G401.6 (cell line): ENCODE data around the gene MMAA.
A peak's percentile ranks its signal among the peaks of the same experiment; 100 is the strongest.
"Not testable (repeated sequence)": the region's sequence is repeated elsewhere in the genome, so short reads cannot be mapped to it uniquely, and the experiment has no call there.

ENCODE experiments used
- FAIRE-seq: peaks from 2 replicates; lab custom pipeline; 2012; peaks lifted over from hg19 to GRCh38; lab: Jason Lieb, UNC

MMAA gene

GRCh38 chr4:145618932-145619638, at the start of gene MMAA:
TSS of gene MMAA (plus strand) at chr4:145619385. CDS start at chr4:145639140, 19,755 bp downstream.
- peak; percentile 49 for FAIRE-seq

DNA sequence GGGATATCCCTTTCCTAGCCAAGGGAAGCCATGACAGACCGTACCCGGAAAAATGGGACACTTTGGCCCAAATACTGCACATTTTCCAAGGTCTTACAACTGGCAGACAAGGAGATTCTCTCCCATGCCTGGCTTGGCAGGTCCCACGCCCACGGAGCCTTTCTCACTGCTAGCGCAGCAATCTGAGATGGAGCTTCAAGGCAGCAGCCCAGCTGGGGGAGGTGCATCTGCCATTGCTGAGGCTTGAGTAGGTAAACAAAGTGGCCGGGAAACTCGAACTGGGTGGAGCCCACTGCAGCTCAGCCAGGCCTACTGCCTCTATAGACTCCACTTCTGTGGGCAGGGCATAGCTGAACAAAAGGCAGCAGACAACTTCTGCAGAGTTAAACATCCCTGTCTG, 44.6 kb upstream of the MMAA start:
- FAIRE-seq: not testable (repeated sequence)

- FAIRE-seq: no peak
These were observed 38.3 kb upstream of the MMAA start for GRCh38 chr4:145580906-145581305.

DNA sequence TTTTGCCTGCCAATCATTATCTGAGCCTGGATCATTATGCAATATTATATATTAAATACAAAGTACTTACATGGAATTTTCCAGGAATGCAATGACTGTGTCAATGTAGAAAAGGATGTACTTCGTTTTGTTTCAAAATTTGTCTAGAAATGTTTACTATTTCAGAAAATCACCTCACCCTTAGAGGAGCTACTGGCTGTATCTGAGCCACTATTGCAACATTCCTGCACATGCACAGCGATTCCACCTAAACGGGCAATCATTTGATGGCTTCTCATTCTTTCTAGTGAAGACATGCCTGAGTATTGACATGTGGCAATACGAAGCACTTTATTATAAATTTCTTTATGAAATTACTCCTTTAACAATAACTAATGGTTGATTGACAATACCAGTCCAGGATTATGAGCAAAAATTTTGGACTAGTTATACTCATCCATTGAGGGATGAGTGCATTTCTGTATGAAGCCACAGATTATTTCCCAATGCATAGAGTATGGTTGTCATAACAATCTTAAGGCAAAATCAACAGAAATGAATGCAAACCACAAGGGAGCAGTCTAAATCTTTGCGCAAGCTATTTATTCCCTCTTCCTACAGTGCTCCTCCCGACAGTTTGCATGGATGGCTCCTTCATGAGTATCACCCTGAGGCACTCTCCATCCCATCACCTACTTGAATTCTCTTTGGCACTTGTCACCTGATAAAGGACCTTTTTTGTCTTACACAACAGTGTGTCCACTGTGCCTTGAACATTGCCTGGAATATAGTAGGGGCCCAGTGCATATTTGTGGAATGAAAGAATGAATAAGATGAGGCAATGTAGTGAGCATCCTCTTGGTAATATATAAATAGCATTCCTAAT, 35.8 kb upstream of the MMAA start:
- no peak for FAIRE-seq

DNA sequence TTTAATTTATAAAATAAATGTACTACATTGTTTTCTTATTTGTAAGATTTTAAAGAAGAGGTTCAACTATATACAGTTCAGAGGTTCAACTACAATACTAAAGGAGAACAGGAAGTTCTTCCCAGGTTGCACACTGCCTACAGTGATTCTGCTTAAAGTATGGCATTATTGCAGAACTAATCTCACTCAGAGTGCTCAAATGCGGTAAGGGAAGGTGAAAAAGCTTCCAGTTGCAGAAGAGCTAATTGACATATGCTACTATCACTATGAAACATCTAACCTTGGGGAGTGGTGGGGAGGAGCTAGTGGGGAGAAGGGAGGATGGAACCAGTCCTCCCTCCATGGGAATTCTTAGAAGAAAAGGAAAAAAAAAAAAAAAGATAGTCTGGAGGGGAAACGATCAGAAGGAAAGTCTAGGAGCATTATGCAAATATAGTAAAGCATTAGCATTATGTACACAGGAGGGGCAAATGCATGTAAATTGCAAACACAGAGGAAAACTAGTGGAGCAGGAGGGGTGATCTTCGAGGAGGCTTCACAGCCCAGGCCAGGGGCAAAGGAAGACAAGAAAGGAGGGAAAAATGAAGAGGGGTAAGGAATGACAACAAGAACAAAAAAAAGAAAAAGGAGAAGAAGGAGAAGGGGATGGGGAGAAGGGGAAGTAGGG, 32.0 kb upstream of the MMAA start:
- no peak for FAIRE-seq

GRCh38 chr4:145589381-145589780, 29.8 kb upstream of the MMAA start:
- not testable (repeated sequence) for FAIRE-seq

DNA sequence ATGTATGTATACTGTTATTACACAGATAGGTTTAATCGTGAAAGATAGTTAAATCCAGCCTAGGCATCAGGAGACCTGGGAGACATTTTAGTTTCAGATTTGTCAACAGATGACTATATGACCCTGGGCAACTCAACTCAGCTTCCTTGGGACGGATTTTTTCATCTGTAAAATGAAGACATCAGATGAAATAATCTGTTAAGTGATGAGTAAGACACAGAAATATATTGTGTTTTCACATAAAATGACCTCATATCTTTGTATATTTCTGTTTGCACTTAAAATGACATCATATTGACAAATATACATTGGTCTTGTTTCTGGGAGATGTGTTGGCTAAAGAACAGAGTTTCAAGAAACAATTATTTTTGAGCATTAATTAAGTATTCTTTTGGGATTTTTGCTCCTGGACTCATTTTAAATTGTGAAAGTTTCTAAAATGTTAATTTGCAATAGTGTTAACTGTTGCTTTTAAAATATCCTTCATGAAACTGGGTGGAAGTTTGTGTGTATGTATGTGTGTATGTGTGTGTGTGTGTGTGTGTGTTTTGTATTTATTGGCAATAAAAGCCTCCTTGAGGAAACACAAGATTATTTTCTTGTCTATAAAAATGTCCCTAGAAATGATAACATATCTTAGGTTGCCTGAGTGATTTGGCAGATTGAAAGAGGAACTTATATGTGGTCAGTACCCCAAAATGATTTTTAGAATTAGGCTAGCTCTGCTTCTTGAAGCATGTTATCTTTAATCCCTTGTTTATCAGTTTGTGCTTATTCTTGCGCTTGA, 29.1 kb upstream of the MMAA start:
- FAIRE-seq: no peak

DNA sequence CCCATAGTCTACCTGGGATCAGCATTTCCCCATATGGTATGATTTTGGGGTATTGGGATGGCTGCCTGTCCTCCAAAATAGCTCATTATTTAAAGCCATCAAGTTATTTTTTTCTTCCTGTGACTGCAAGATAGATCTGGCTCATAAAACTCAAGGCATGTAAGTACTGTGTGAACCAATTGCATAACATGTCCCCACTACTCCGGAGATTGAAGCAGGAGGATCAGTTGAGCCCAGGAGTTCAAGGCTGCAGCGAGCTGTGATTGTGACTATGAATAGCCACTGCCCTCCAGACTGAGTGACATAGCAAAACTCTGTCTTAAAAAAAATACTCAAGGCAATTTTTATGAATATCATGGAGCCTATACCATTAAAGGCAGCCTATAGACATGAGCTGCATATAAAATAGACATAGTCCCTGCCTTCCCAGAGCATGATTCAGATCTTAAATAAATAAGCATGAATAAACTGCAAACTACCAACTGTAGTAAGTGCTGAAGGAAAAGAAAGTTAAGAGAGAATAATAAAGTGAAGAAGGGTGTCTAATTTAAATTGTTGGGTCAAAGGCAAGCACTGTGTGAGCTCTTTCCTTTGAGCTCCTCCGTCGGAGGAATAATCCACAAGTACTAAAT, 16.9 kb upstream of the MMAA start:
- FAIRE-seq: no peak

- no peak for FAIRE-seq
These were observed 13.2 kb upstream of the MMAA start for GRCh38 chr4:145605941-145606340.

GRCh38 chr4:145609481-145610427, 9.4 kb upstream of the MMAA start:
- FAIRE-seq: peak; percentile 95

DNA sequence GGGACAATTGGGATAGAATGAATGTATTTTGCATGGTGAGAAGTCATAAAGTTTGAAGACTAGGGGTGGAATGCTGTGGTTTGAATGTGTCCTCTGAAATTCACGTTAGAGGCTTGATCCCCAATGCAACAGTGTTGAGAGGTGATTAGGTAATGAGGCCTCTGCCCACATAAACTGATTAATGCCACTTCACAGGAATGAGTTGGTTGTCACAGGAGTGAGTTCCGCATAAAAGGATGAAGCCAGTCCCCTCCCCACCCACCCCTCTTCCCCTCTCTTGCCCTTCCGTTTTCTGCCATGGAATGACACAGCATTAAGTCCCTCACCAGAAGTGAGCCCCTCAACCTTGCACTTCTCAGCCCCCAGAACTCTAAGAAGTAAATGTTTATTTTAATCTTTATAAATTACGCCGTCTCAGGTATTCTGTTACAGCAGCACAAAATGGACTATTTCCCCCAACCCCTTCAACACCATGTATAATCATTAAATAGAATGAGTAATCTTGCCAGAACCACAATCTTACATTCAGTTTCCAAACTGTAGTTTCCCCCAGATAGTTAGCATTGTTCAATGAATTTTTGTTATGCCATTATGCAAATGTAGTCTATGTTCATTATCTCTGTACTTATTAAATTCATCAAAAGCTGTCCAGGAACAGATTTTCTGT, 5.5 kb upstream of the MMAA start:
- no peak for FAIRE-seq

DNA sequence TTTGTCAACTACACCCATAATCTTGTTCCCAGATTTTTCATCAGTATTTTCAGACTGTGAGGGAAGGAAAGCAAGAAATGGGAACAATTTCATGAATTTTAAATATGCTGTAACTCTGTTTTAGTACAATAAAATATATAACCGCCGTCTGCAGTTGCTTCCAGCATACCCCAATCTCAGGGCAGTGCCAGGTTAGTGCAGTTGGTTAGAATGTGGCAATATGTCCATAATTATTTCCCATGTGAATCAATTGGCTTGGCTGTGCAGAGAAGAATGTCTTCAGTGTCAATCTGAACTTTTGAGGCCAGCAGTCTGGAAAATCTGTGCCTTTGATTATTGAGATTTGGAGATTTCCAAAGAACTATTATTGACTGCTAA, 5.0 kb upstream of the MMAA start:
- no peak for FAIRE-seq

GRCh38 chr4:145618210-145618931, 814 bp upstream of the MMAA start:
- FAIRE-seq: no peak

DNA sequence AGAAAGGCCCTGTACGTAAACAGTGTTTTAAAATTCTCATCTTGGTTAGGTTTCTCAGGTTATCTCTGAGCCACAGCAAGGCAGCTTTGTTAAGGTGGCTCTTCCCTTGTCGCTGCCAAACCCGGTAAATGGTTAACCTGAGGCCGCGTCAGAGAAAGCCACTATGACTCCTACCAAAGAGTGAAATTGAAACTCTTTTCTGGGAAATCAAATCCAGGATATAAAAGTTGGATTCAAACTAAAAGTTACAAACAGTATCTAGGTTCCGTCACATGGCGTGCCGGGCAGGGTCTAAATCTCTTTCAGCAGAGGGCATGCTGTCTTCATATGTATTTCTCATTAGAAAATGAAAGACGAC, 433 bp downstream of the MMAA start:
- FAIRE-seq: no peak

- not testable (repeated sequence) for FAIRE-seq
These were observed 2.9 kb downstream of the MMAA start for GRCh38 chr4:145622067-145622466.

DNA sequence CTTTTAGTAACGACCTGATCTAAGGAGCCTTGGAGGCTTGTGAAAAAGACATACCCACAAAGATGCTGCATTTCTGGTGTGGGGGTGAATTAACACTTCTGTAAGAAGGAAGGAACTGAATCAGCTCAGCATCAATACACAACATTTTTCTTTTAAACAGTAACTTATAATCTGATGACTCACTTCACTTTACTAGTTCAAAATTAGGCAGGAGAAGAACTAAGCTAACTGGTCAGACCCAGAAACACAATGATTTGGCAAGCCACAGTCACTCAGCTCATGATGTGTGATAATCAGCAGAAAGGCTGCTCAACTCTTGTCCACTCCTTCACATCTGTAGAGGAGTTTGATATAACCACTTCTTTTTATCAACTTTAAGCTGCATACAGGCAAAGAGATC, 4.6 kb downstream of the MMAA start:
- no peak for FAIRE-seq

DNA sequence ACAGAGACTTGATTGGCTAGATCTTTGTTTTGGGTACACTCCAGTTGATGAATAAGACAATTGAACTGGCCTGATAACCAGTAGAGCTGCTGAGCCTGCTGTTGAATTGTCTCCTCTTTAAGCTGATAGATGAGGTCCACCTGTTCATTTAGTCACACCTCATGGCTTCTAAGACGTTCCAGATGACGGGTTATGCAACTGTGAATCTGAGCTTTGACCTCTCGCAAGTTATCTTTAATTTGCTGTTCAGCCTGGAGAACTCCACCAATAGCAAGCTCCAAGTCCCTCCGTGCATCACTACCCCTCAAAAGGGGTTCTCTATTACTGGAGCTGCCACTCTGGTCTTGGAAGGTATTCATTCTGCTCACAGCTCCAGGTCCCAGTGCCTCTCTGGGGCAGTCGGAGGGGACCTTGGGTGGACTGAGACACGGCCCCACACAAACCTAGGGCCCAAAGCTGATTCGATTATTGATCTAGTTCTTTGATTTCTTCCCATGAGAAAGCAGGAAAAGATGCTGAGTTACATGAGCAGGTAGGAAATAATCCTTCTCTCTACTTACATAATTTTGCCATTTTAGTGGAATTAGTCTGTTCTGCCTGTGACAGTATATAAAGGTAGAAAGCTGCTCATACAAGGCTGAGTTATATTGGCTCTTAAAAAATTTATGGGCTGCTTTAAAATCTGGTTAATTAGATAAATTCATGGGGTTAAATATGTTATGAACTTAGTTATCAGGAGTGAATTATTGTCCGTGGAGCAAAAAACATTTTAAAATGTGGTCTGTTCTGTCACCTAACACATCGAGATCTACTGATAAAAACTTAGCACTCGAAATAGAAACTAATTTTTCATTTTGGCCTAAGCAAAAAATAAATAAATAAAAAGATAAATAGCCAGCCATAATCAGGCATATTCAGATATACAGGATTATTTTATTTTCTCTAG, 6.8 kb downstream of the MMAA start:
- no peak for FAIRE-seq

DNA sequence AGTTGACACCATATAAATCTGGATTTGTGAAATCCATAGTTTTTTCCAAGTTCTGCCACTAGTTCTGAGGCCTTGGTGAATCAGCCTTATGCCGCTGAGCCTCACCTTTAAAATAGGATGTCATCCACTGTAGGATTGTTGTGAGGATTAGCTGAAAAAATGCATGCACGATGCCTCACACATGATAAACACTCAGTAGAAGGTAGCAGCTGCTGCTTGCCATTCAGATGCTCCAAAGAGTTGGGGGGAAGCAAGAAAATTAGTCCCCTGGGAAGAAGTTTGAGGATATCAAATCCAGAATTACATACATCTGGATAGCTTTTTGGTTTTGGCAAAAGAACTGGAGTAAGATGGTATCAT, 7.4 kb downstream of the MMAA start:
- no peak for FAIRE-seq
